HFF-Myc (cell line): ENCODE results near the gene GIMAP1.

ENCODE experiments used
- DNase-seq: peaks from one replicate; pipeline ENCODE4 v3.0.0-alpha.2; 2011; ENCODE audit warnings: low read depth; ENCODE audit errors: extremely low read depth
- H3K4me3 ChIP-seq: replicated peaks from 2 replicates; pipeline ENCODE4 v1.5.1; 2011; ENCODE audit warnings: low read depth, mild to moderate bottlenecking, control low read depth, low read length
- CTCF ChIP-seq: IDR thresholded peaks from 2 replicates; pipeline ENCODE4 v1.5.1; 2012; ENCODE audit warnings: mild to moderate bottlenecking, low read depth, low read length, control low read depth; ENCODE audit errors: missing control alignments

The GIMAP1 gene

GRCh38 chr7:150754951-150755350 lies 38.5 kb downstream of the GIMAP1 start:
- no peak overlapping the region for H3K4me3 ChIP-seq
- no peak for TF ChIP-seq CTCF
- DNase-seq: no peak

GRCh38 chr7:150755473-150756099 lies 39.2 kb downstream of the GIMAP1 start:
- DNase-seq: no peak
- no peak for TF ChIP-seq CTCF
- H3K4me3 ChIP-seq: no peak overlapping the region

GRCh38 chr7:150756166-150756565 lies 39.8 kb downstream of the GIMAP1 start:
- no peak overlapping the region for H3K4me3 ChIP-seq
- no peak for DNase-seq
- no peak for TF ChIP-seq CTCF

GRCh38 chr7:150756858-150757257 lies 40.4 kb downstream of the GIMAP1 start:
- DNase-seq: no peak
- TF ChIP-seq CTCF: no peak

GRCh38 chr7:150759479-150759878 lies 43.1 kb downstream of the GIMAP1 start:
- no peak overlapping the region for H3K4me3 ChIP-seq
- no peak for TF ChIP-seq CTCF
- DNase-seq: no peak

More at GRCh38 chr7:150756858-150757257, 40.4 kb downstream of the GIMAP1 start:
- H3K4me3 ChIP-seq: no peak overlapping the region

- TF ChIP-seq CTCF: no peak
- no peak overlapping the region for H3K4me3 ChIP-seq
- no peak for DNase-seq
These were observed 49.9 kb downstream of the GIMAP1 start for GRCh38 chr7:150766334-150766709.

GRCh38 chr7:150769768-150770167 lies 53.4 kb downstream of the GIMAP1 start:
- no peak for TF ChIP-seq CTCF
- H3K4me3 ChIP-seq: no peak overlapping the region
- DNase-seq: no peak
